ENCODE measurements around the gene TAF4.

GRCh38 chr20:62062661-62063314 lies 2.9 kb downstream of the TAF4 start:
- TF ChIP-seq POLR2A (IDR thresholded peaks at IDR 0.05; ENCODE audit: low read depth, low read length) (no peak), TAF1 (IDR thresholded peaks at IDR 0.05; ENCODE audit: borderline replicate concordance, low read depth, low read length) (no peak), POLR2AphosphoS5 (IDR thresholded peaks at IDR 0.05; ENCODE audit: low read depth, low read length) (no peak)

Measured in GM12892 (cell line).